ENCODE results near the gene ARNT2. TPM values are rescaled to one million over a fixed set of nuclear protein-coding genes. Genes with fewer than 3 reads are reported as not detected.

The ARNT2 gene
- total RNA-seq, 4 donors from 2014 or later = 0.26 to 22.9 (median 7.0) TPM

GRCh38 chr15:80494351-80494751 lies 90.2 kb downstream of the ARNT2 start:
- Histone ChIP-seq H3K9me3 (no peaks in the 10 kb centered on the region), H3K36me3 (no peaks in the 10 kb centered on the region), H3K27ac (no peak overlapping the region), H3K27me3 (no peaks in the 10 kb centered on the region), H3K4me1 (no peaks in the 10 kb centered on the region), H3K4me3 (no peak overlapping the region)
- intact Hi-C loops (cut with DNase I; ENCODE audit: low total_unique reads) = no loop called here
- TF ChIP-seq CTCF (IDR thresholded peaks at IDR 0.05) (no peak), POLR2A (IDR thresholded peaks at IDR 0.05) (no peak)
- no peak for DNase-seq

GRCh38 chr15:80494756-80495155 lies 90.6 kb downstream of the ARNT2 start:
- Histone ChIP-seq H3K36me3 (no peaks in the 10 kb centered on the region), H3K9me3 (no peaks in the 10 kb centered on the region), H3K27me3 (no peaks in the 10 kb centered on the region), H3K4me1 (no peaks in the 10 kb centered on the region), H3K27ac (no peak overlapping the region), H3K4me3 (no peak overlapping the region)
- TF ChIP-seq CTCF (IDR thresholded peaks at IDR 0.05) (no peak), POLR2A (IDR thresholded peaks at IDR 0.05) (no peak)
- intact Hi-C loops (cut with DNase I; ENCODE audit: low total_unique reads) = no loop called here
- DNase-seq = no peak

DNA sequence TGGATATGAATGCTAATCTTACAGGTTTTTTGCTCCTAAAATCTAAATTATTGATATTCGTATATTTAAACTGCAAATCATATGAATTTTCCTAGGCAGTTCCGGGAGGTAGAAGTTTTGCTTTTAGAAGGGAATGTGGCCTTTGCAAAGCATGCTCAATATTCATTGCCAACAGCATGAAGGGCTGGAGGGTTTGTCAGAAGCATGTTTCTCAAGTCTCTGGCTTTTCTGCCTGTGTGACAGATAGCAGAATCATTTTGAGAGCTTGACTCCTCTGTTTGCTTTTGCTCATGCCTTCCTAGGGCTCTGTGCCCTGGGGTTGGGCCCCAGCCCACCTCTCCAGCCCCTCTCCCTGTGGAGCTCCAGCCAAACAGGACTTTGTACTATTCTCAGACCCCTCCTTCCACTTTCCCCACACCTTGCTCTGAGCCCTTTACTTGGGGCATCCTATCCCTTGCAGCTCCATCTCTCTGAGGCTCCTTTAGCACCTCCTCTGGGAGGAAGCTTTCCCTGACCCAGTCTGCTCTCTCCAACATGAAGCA lies 91.3 kb downstream of the ARNT2 start:
- no peaks in the 10 kb centered on the region for H3K4me1 ChIP-seq
- DNase-seq = no peak
- H3K9me3 ChIP-seq = no peaks in the 10 kb centered on the region
- H3K27me3 ChIP-seq = no peaks in the 10 kb centered on the region
- no peak overlapping the region for H3K4me3 ChIP-seq
- no peak overlapping the region for H3K27ac ChIP-seq
- intact Hi-C loops (cut with DNase I; ENCODE audit: low total_unique reads) = no loop called here
- TF ChIP-seq POLR2A (IDR thresholded peaks at IDR 0.05) (no peak), CTCF (IDR thresholded peaks at IDR 0.05) (no peak)
- H3K36me3 ChIP-seq = no peaks in the 10 kb centered on the region

GRCh38 chr15:80496096-80496495 lies 91.9 kb downstream of the ARNT2 start:
- no peak overlapping the region for H3K27ac ChIP-seq
- intact Hi-C loops (cut with DNase I; ENCODE audit: low total_unique reads) = no loop called here
- no peaks in the 10 kb centered on the region for H3K4me1 ChIP-seq
- H3K4me3 ChIP-seq = no peak overlapping the region
- no peaks in the 10 kb centered on the region for H3K27me3 ChIP-seq
- no peaks in the 10 kb centered on the region for H3K9me3 ChIP-seq
- TF ChIP-seq CTCF (IDR thresholded peaks at IDR 0.05) = no peak
- TF ChIP-seq POLR2A (IDR thresholded peaks at IDR 0.05) = no peak
- H3K36me3 ChIP-seq = no peaks in the 10 kb centered on the region
- DNase-seq = no peak

DNA sequence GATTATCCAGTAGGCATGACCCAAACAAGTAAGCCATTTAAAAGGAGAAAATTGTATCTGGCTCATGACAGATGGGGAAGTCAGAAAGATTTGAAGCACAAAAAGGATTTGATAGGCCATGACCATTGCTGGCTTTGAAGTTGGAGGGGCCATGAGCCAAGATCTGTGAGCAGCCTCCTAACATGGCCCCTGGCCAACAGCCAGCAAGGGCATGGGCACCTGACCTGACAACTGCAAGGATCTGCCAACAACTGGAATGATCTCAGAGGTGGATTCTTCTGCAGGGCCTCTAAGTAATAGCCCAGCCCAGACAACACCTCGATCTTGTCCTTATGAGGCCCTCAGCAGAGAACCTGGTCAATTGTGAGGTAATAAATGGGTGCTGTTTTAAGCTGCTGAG lies 93.0 kb downstream of the ARNT2 start:
- Histone ChIP-seq H3K36me3 (no peaks in the 10 kb centered on the region), H3K9me3 (no peaks in the 10 kb centered on the region), H3K27me3 (no peaks in the 10 kb centered on the region), H3K4me3 (no peak overlapping the region), H3K27ac (no peak overlapping the region), H3K4me1 (no peaks in the 10 kb centered on the region)
- TF ChIP-seq POLR2A (IDR thresholded peaks at IDR 0.05) = no peak
- no peak for TF ChIP-seq CTCF (IDR thresholded peaks at IDR 0.05)
- no peak for DNase-seq
- intact Hi-C loops (cut with DNase I; ENCODE audit: low total_unique reads) = no loop called here
